Mesendoderm (in vitro differentiated cells): ENCODE data around the gene FBXO5.
"Not testable (repeated sequence)": the region's sequence is repeated elsewhere in the genome, so short reads cannot be mapped to it uniquely, and the experiment has no call there.

Experiments used
- DNase-seq: peaks from one replicate; pipeline ENCODE4 v3.0.0; 2013
- H2AK5ac ChIP-seq: 2 replicates; pipeline ENCODE4 v1.6.1; 2013; ENCODE audit warnings: low read length, inconsistent platforms
- H2BK120ac ChIP-seq: 2 replicates; pipeline ENCODE4 v1.6.1; 2013; ENCODE audit warnings: low read depth, mild to moderate bottlenecking, low read length, moderate library complexity, mixed read lengths
- H2BK15ac ChIP-seq: replicated peaks from 2 replicates; pipeline ENCODE4 v1.6.1; 2013; ENCODE audit warnings: low read depth, mild to moderate bottlenecking, moderate library complexity
- H2BK5ac ChIP-seq: 2 replicates; pipeline ENCODE4 v1.6.1; 2013; ENCODE audit warnings: low read length, inconsistent platforms
- H3K18ac ChIP-seq: 2 replicates; pipeline ENCODE4 v1.6.1; 2013; ENCODE audit warnings: mild to moderate bottlenecking, low read length, mixed read lengths
- H3K23ac ChIP-seq: one replicate; pipeline ENCODE4 v1.6.1; 2013; ENCODE audit warnings: low read length
- H3K27ac ChIP-seq: 2 replicates; pipeline ENCODE4 v1.5.1; 2013; ENCODE audit warnings: low read depth, mild to moderate bottlenecking, inconsistent platforms, low read length, moderate library complexity
- H3K27me3 ChIP-seq: 2 replicates; pipeline ENCODE4 v1.6.1; 2013; ENCODE audit warnings: low read length, control low read depth, mild to moderate bottlenecking, inconsistent platforms; ENCODE audit not compliant: insufficient read depth, poor library complexity
- H3K36me3 ChIP-seq: 2 replicates; pipeline ENCODE4 v1.6.1; 2013; ENCODE audit warnings: low read length, inconsistent platforms; ENCODE audit not compliant: control insufficient read depth, insufficient read depth
- H3K4ac ChIP-seq: one replicate; pipeline ENCODE4 v1.6.1; 2013; ENCODE audit warnings: low read depth, mild to moderate bottlenecking, low read length, moderate library complexity
- H3K4me1 ChIP-seq: 2 replicates; pipeline ENCODE4 v1.6.1; 2013; ENCODE audit warnings: low read depth, low read length, inconsistent platforms; ENCODE audit not compliant: control insufficient read depth
- H3K4me2 ChIP-seq: 2 replicates; pipeline ENCODE4 v1.6.1; 2013; ENCODE audit warnings: low read length
- H3K4me3 ChIP-seq: 2 replicates; pipeline ENCODE4 v1.5.1; 2013; ENCODE audit warnings: mild to moderate bottlenecking, low read length
- H3K56ac ChIP-seq: one replicate; pipeline ENCODE4 v1.6.1; 2013; ENCODE audit warnings: low read length
- H3K79me1 ChIP-seq: 2 replicates; pipeline ENCODE4 v1.6.1; 2013; ENCODE audit warnings: low read length, inconsistent platforms
- H3K79me2 ChIP-seq: 2 replicates; pipeline ENCODE4 v1.6.1; 2013; ENCODE audit warnings: mild to moderate bottlenecking, low read length; ENCODE audit not compliant: control insufficient read depth, insufficient read depth
- H3K9ac ChIP-seq: 2 replicates; pipeline ENCODE4 v1.6.1; 2013; ENCODE audit warnings: low read length, inconsistent platforms
- H4K5ac ChIP-seq: one replicate; pipeline ENCODE4 v1.6.1; 2013; ENCODE audit warnings: low read length
- H4K8ac ChIP-seq: one replicate; pipeline ENCODE4 v1.6.1; 2013; ENCODE audit warnings: low read depth, mild to moderate bottlenecking, control low read depth, low read length, moderate library complexity
- WGBS: extraction: QIAGEN DNeasy Blood & Tissue Kit; methylation state at CpG from one replicate; pipeline ENCODE4 v1.1.7; 2013; ENCODE audit warnings: low lambda C conversion rate, missing lambda C conversion rate; ENCODE audit not compliant: insufficient coverage; ENCODE audit errors: extremely low coverage; 5-methylcytosine and 5-hydroxymethylcytosine counted together

The FBXO5 gene

GRCh38 chr6:153000790-153001189 lies 17.9 kb upstream of the FBXO5 start:
- no CpG with 5 or more reads among the region's 9 CpGs for WGBS
- H3K4me3 ChIP-seq, H3K4me2 ChIP-seq, H4K5ac ChIP-seq, H2BK5ac ChIP-seq, H4K8ac ChIP-seq, H3K56ac ChIP-seq, H2AK5ac ChIP-seq, H3K27ac ChIP-seq, H3K4ac ChIP-seq, H3K79me1 ChIP-seq, H3K27me3 ChIP-seq, H3K36me3 ChIP-seq, H2BK15ac ChIP-seq, H3K23ac ChIP-seq, H2BK120ac ChIP-seq, H3K9ac ChIP-seq, H3K4me1 ChIP-seq, H3K18ac ChIP-seq, DNase-seq: not testable (repeated sequence)
- peaks cover 33% of the 10 kb centered on the region for H3K79me2 ChIP-seq

GRCh38 chr6:153000243-153000642 lies 17.4 kb upstream of the FBXO5 start:
- Histone ChIP-seq H2BK120ac (no peak overlapping the region), H3K56ac (no peak overlapping the region), H2BK5ac (no peak overlapping the region), H3K79me2 (peaks cover 33% of the 10 kb centered on the region), H3K79me1 (peaks cover 8% of the 10 kb centered on the region), H3K27me3 (no peaks in the 10 kb centered on the region), H3K4ac (no peak overlapping the region), H3K36me3 (no peaks in the 10 kb centered on the region), H3K4me2 (no peak overlapping the region), H3K18ac (no peak overlapping the region), H3K27ac (no peak overlapping the region), H3K4me1 (peaks cover 2% of the 10 kb centered on the region), H3K9ac (no peak overlapping the region), H3K4me3 (no peak overlapping the region), H3K23ac (no peak overlapping the region), H4K5ac (no peak overlapping the region), H2AK5ac (no peak overlapping the region), H2BK15ac (no peak overlapping the region), H4K8ac (no peak overlapping the region)
- no peak for DNase-seq

GRCh38 chr6:152999538-152999937 lies 16.7 kb upstream of the FBXO5 start:
- not testable (repeated sequence) for H3K23ac ChIP-seq, H3K4me1 ChIP-seq, H3K18ac ChIP-seq, H4K5ac ChIP-seq, H3K56ac ChIP-seq, H4K8ac ChIP-seq, DNase-seq, H2AK5ac ChIP-seq, H3K4ac ChIP-seq, H2BK15ac ChIP-seq, H2BK5ac ChIP-seq, H2BK120ac ChIP-seq, H3K27ac ChIP-seq, H3K36me3 ChIP-seq, H3K79me1 ChIP-seq, H3K4me3 ChIP-seq, H3K9ac ChIP-seq, H3K27me3 ChIP-seq, H3K4me2 ChIP-seq
- peaks cover 33% of the 10 kb centered on the region for H3K79me2 ChIP-seq
- no CpG with 5 or more reads among the region's 2 CpGs for WGBS

- Histone ChIP-seq H3K18ac (no peak overlapping the region), H4K5ac (no peak overlapping the region), H3K79me1 (peaks cover 6% of the 10 kb centered on the region), H3K27ac (no peak overlapping the region), H2BK15ac (no peak overlapping the region), H3K4me3 (no peak overlapping the region), H2BK5ac (no peak overlapping the region), H2BK120ac (no peak overlapping the region), H3K79me2 (peaks cover 16% of the 10 kb centered on the region), H3K36me3 (no peaks in the 10 kb centered on the region), H3K4me2 (no peak overlapping the region), H3K56ac (no peak overlapping the region), H2AK5ac (no peak overlapping the region), H3K4ac (no peak overlapping the region), H4K8ac (no peak overlapping the region), H3K23ac (no peak overlapping the region), H3K9ac (no peak overlapping the region), H3K4me1 (no peaks in the 10 kb centered on the region), H3K27me3 (no peaks in the 10 kb centered on the region)
- no peak for DNase-seq
Measured at GRCh38 chr6:152993847-152994246, 11.0 kb upstream of the FBXO5 start.

GRCh38 chr6:152993431-152993830 lies 10.6 kb upstream of the FBXO5 start:
- Histone ChIP-seq H3K79me2 (peaks cover 16% of the 10 kb centered on the region), H3K4ac (no peak overlapping the region), H3K23ac (no peak overlapping the region), H3K27me3 (no peaks in the 10 kb centered on the region), H3K4me1 (no peaks in the 10 kb centered on the region), H3K56ac (no peak overlapping the region), H3K36me3 (no peaks in the 10 kb centered on the region), H3K4me3 (no peak overlapping the region), H3K27ac (no peak overlapping the region), H2BK120ac (no peak overlapping the region), H3K79me1 (peaks cover 6% of the 10 kb centered on the region), H3K4me2 (no peak overlapping the region), H2BK15ac (no peak overlapping the region), H4K8ac (no peak overlapping the region), H4K5ac (no peak overlapping the region), H3K9ac (no peak overlapping the region), H2BK5ac (no peak overlapping the region), H3K18ac (no peak overlapping the region), H2AK5ac (no peak overlapping the region)
- DNase-seq: peak; percentile 56

GRCh38 chr6:152986978-152987377 lies 4.1 kb upstream of the FBXO5 start:
- no peak overlapping the region for H2BK120ac ChIP-seq
- H3K18ac ChIP-seq: no peak overlapping the region
- H3K56ac ChIP-seq: no peak overlapping the region
- no peak for DNase-seq
- H3K27ac ChIP-seq: no peak overlapping the region
- H4K8ac ChIP-seq: no peak overlapping the region
- H3K4me2 ChIP-seq: no peak overlapping the region
- no peak overlapping the region for H3K9ac ChIP-seq
- no peaks in the 10 kb centered on the region for H3K36me3 ChIP-seq
- peaks cover 40% of the 10 kb centered on the region for H3K79me2 ChIP-seq
- H3K4ac ChIP-seq: no peak overlapping the region
- H3K4me3 ChIP-seq: no peak overlapping the region
- no peaks in the 10 kb centered on the region for H3K4me1 ChIP-seq
- H3K23ac ChIP-seq: no peak overlapping the region
- no CpG with 5 or more reads among the region's 2 CpGs for WGBS
- H2AK5ac ChIP-seq: no peak overlapping the region
- H3K27me3 ChIP-seq: no peaks in the 10 kb centered on the region
- H2BK5ac ChIP-seq: no peak overlapping the region
- no peak overlapping the region for H4K5ac ChIP-seq
- peaks cover 2% of the 10 kb centered on the region for H3K79me1 ChIP-seq
- H2BK15ac ChIP-seq: no peak overlapping the region
